Kidney (tissue), 14 donors: ENCODE results near the gene UBALD2. TPM values are rescaled to one million over a fixed set of nuclear protein-coding genes. Genes with fewer than 3 reads are reported as not detected.
"Not testable (repeated sequence)": the region's sequence is repeated elsewhere in the genome, so short reads cannot be mapped to it uniquely, and the experiment has no call there.

ENCODE experiments used
- DNase-seq, 5 donors: peaks; one replicate each; pipeline ENCODE4 v3.0.0-alpha.2; 2013 to 2020
- FAIRE-seq: peaks from 2 replicates; lab custom pipeline; 2012; peaks lifted over from hg19 to GRCh38; lab: Jason Lieb, UNC
- H3K27ac ChIP-seq, 2 donors: one replicate each; pipeline ENCODE4 v1.7.0; 2013; ENCODE audit warnings: low read depth in 2 of 2, low read length in 2 of 2, inconsistent platforms in 1 of 2
- H3K27me3 ChIP-seq: one replicate; pipeline ENCODE4 v1.7.1; 2013; ENCODE audit warnings: low read length, inconsistent platforms; ENCODE audit not compliant: control insufficient read depth, insufficient read depth
- H3K36me3 ChIP-seq, 3 donors: one replicate each; pipeline versions ENCODE4 v1.7.0 to v1.7.1; 2013; ENCODE audit warnings: low read length in 3 of 3, control low read depth in 1 of 3, inconsistent platforms in 1 of 3; ENCODE audit not compliant: insufficient read depth in 3 of 3, control insufficient read depth in 2 of 3
- H3K4me1 ChIP-seq, 3 donors: one replicate each; pipeline versions ENCODE4 v1.7.0 to v1.7.1; 2013; ENCODE audit warnings: low read length in 3 of 3, inconsistent platforms in 1 of 3, low read depth in 1 of 3; ENCODE audit not compliant: control insufficient read depth in 2 of 3, insufficient read depth in 2 of 3
- H3K4me3 ChIP-seq, 3 donors: one replicate each; pipeline versions ENCODE4 v1.7.0 to v1.8.1; 2013; ENCODE audit warnings: low read length in 3 of 3, control low read depth in 1 of 3, inconsistent platforms in 1 of 3
- H3K9ac ChIP-seq, 3 donors: one replicate each; pipeline versions ENCODE4 v1.7.0 to v1.7.1; 2013; ENCODE audit warnings: low read length in 3 of 3, control low read depth in 1 of 3, inconsistent platforms in 1 of 3
- H3K9me3 ChIP-seq, 3 donors: one replicate each; pipeline versions ENCODE4 v1.7.0 to v1.7.1; 2013; ENCODE audit warnings: low read length in 3 of 3, control low read depth in 1 of 3, inconsistent platforms in 1 of 3; ENCODE audit not compliant: control insufficient read depth in 2 of 3, insufficient read depth in 1 of 3
- intact Hi-C: fragments of 100-400 bp; cut with DNase I; formaldehyde crosslinking; loops from one replicate; pipeline ENCODE4 v1.11.1; 2022
- polyA plus RNA-seq: library from polyadenylated mRNA; stranded (reverse); fragments of 350-450 nt; fragmentation: Illumina TruSeq; extraction: RNeasy Lipid Tissue Mini Kit (QIAGEN cat#74804); gene quantifications from one replicate; pipeline ENCODE4 v1.2.3, GENCODE V29; 2014; ENCODE audit warnings: low read depth, low replicate concordance; ENCODE audit not compliant: insufficient read depth
- total RNA-seq: library from RNA; stranded (reverse); fragmentation: NEBNext Ultra II Directional; extraction: Animal tissue kit (Norgen Biotek cat#: 25700); gene quantifications from one replicate; pipeline ENCODE4 v1.2.1, GENCODE V29; 2021
- TF ChIP-seq, protein P1 (sequence below): IDR thresholded peaks from 3 replicates; pipeline ENCODE4 v1.5.1; 2012; ENCODE audit warnings: mild to moderate bottlenecking, moderate library complexity, borderline replicate concordance; ENCODE audit not compliant: insufficient read depth; ENCODE audit errors: extremely low read depth
- donor health status: control.
- donor health status: control.
- donor health status: control.
- donor health status: control.
- donor health status: control.
- donor health status: DM: yes; HTN: yes; CAD: no.
- donor health status: Normal renal cell carcinoma (clear cell type).

Gene UBALD2
- total and polyA plus RNA-seq, 2 donors from 2014 or later: 54.3 to 59.1 TPM

GRCh38 chr17:76304226-76305134 is 39.3 kb downstream of the UBALD2 start:
- Histone ChIP-seq H3K4me1 (no peaks in the 10 kb centered on the region), H3K27me3 (no peaks in the 10 kb centered on the region), H3K36me3 (no peaks in the 10 kb centered on the region), H3K9ac (no peak overlapping the region), H3K4me3 (no peak overlapping the region), H3K9me3 (no peaks in the 10 kb centered on the region), H3K27ac (no peak overlapping the region)
- TF ChIP-seq, protein P1, sequence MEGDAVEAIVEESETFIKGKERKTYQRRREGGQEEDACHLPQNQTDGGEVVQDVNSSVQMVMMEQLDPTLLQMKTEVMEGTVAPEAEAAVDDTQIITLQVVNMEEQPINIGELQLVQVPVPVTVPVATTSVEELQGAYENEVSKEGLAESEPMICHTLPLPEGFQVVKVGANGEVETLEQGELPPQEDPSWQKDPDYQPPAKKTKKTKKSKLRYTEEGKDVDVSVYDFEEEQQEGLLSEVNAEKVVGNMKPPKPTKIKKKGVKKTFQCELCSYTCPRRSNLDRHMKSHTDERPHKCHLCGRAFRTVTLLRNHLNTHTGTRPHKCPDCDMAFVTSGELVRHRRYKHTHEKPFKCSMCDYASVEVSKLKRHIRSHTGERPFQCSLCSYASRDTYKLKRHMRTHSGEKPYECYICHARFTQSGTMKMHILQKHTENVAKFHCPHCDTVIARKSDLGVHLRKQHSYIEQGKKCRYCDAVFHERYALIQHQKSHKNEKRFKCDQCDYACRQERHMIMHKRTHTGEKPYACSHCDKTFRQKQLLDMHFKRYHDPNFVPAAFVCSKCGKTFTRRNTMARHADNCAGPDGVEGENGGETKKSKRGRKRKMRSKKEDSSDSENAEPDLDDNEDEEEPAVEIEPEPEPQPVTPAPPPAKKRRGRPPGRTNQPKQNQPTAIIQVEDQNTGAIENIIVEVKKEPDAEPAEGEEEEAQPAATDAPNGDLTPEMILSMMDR: no peak
- DNase-seq: peak in 1 of 5 donors; percentile 49
- intact Hi-C loops: loop anchor here (5.0 kb wide), 1 partner anchor 93 kb away; no protein-coding TSS in a partner anchor
- no peak for FAIRE-seq

DNA sequence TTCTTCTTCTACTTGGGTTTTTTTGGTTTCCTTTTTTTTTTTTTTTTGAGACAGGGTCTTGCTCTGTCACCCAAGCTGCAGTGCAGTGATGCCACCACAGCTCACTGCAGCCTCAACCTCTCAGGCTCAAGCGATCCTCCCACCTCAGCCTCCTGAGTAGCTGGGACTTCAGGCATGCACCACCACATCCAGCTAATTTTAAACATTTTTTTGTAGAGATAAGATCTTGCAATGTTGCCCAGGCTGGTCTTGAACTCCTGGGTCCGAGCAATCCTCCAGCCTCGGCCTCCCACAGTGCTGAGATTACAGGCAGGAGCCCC is 39.9 kb downstream of the UBALD2 start:
- intact Hi-C loops: loop anchor here (5.0 kb wide), 1 partner anchor 92 kb away; no protein-coding TSS in a partner anchor
- FAIRE-seq: not testable (repeated sequence)

DNA sequence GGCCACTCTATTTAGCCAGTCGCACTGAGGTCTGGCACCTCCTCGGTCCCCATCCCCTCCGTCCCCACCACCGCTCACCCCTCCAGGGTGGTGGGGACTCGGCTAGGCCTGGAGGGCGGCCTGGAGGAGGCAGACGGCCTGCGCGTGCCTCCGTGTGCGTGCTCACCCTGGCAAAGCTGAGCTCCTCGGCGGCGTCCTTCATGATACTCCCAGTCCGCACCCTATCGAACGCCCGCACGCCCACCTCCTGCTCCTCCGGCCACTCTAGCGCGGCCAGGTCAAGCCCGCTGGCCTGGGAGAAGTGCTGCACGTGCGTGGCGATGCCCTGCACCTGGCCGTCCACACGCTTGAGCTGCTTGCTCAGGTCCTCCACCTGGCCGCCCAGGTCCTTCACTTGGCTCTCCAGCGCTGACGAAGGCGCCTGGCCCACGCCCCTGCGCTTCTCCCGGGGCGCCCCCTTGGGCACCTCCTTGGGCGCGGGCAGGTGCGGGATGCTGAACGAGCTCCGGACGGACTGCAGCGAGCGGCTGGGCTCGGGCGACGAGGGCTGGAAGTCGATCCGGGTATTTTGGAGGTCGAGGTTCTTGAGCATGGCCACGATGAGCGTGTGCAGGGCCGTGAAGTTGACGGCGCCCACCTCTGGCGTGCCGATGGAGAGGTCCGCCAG is 42.3 kb downstream of the UBALD2 start:
- TF ChIP-seq, protein P1: no peak
- Histone ChIP-seq H3K9ac (no peak overlapping the region), H3K27me3 (no peaks in the 10 kb centered on the region), H3K9me3 (no peaks in the 10 kb centered on the region), H3K4me1 (no peaks in the 10 kb centered on the region), H3K4me3 (no peak overlapping the region), H3K27ac (no peak overlapping the region), H3K36me3 (peaks cover 0 to 8% (median 5%) of the 10 kb centered on the region in 3 donors)
- FAIRE-seq (no peak), DNase-seq (no peak)
- intact Hi-C loops: loop anchor here (5.0 kb wide), 1 partner anchor 90 kb away; no protein-coding TSS in a partner anchor

More for the DNA sequence above, 39.9 kb downstream of the UBALD2 start:
- H3K4me3 ChIP-seq, H3K9me3 ChIP-seq, H3K9ac ChIP-seq, H3K27ac ChIP-seq, H3K4me1 ChIP-seq, H3K27me3 ChIP-seq, H3K36me3 ChIP-seq: not testable (repeated sequence)
- DNase-seq: peak in 1 of 5 donors; percentile 13

DNA sequence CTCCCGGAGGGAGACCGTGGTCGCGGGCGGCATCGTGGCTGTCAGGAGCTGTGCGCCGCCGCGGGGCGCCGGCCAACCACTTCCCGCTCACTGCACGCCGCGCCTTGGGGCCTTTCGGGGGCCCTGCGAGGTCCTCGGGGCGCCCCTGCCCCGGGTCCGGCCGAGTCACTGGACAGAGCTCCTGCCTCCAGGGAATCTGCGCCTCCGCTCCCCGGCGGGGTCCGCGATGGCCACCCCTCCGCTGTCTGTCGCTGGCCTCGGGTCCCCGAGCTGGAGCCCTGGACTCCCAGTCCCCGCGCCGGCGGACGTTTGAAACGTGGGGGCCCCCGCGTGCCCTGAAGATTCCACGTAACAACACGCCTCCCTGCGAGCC is 42.8 kb downstream of the UBALD2 start, which contains the start of gene QRICH2:
TSS of gene QRICH2 (minus strand) at position 311 of the 373 bp plus-strand sequence. CDS start at position 33, 278 bp downstream.
- intact Hi-C loops: loop anchor here (5.0 kb wide), 1 partner anchor 89 kb away; no protein-coding TSS in a partner anchor

More for the DNA sequence above, 42.8 kb downstream of the UBALD2 start, which contains the start of gene QRICH2:
- peak in 1 of 5 donors; percentile 71 for DNase-seq
- Histone ChIP-seq H3K4me1 (no peaks in the 10 kb centered on the region), H3K4me3 (no peak within 1 kb of the TSS), H3K9ac (no peak within 1 kb of the TSS), H3K36me3 (peaks cover 0 to 8% (median 8%) of the 10 kb centered on the region in 3 donors), H3K27ac (no peak within 1 kb of the TSS), H3K9me3 (no peaks in the 10 kb centered on the region), H3K27me3 (no peaks in the 10 kb centered on the region)
- TF ChIP-seq, protein P1: no peak
- FAIRE-seq: no peak
